PC-3 (cell line): Measurements from ENCODE around the gene VAV3. TPM values are rescaled to one million over a fixed set of nuclear protein-coding genes. Genes with fewer than 3 reads are reported as not detected.

Experiments
- ATAC-seq: fragments of 200-7000 bp; cut with Tn5 transposase; 2 replicates; pipeline ENCODE4 v1.9.1; 2020; ENCODE audit warnings: mild to moderate bottlenecking, moderate library complexity
- BruUV-seq: library from RNA; stranded (reverse); fragments of 400-500 nt; replicated peaks from 2 replicates; lab custom pipeline; 2021; lab: Mats Ljungman, UMichigan
- CTCF ChIA-PET: fragments of 300-600 bp; sonication (Branson Sonifier 250); formaldehyde crosslinking; loops from one replicate; lab custom pipeline; 2022; ENCODE audit warnings: antibody characterized with exemption; lab: Charles Lee
- POLR2A ChIA-PET: fragments of 300-600 bp; sonication (Branson Sonifier 250); formaldehyde crosslinking; loops from one replicate; lab custom pipeline; 2022; ENCODE audit warnings: antibody characterized with exemption; ENCODE audit not compliant: unreplicated experiment; lab: Charles Lee
- DNase-seq: peaks from one replicate; pipeline ENCODE4 v3.0.0-alpha.2; 2015
- H2AFZ ChIP-seq: fragments of 300-600 bp; sonication (generic); 2 replicates; pipeline ENCODE4 v1.6.0; 2016; ENCODE audit warnings: antibody characterized with exemption, low read length
- H3F3A ChIP-seq: fragments of 300-600 bp; sonication (generic); one replicate; pipeline ENCODE4 v1.6.0; 2017; ENCODE audit warnings: antibody characterized with exemption, low read length, control low read depth, mild to moderate bottlenecking; ENCODE audit not compliant: unreplicated experiment
- H3K27ac ChIP-seq: fragments of 300-600 bp; sonication (generic); 2 replicates; pipeline ENCODE4 v1.5.1; 2016; ENCODE audit warnings: mild to moderate bottlenecking, low read length
- H3K27me3 ChIP-seq: fragments of 300-600 bp; sonication (generic); 2 replicates; pipeline ENCODE4 v1.6.1; 2016; ENCODE audit warnings: low read length, mixed read lengths
- H3K36me3 ChIP-seq: fragments of 300-600 bp; sonication (generic); 2 replicates; pipeline ENCODE4 v1.6.1; 2016; ENCODE audit warnings: low read depth, mixed run types, low read length, mixed read lengths
- H3K4me1 ChIP-seq: fragments of 300-600 bp; sonication (generic); 2 replicates; pipeline ENCODE4 v1.5.1; 2016; ENCODE audit warnings: low read length; ENCODE audit not compliant: insufficient read depth
- H3K4me2 ChIP-seq: fragments of 300-600 bp; sonication (generic); 2 replicates; pipeline ENCODE4 v1.6.0; 2016; ENCODE audit warnings: low read length
- H3K4me3 ChIP-seq: fragments of 300-600 bp; sonication (generic); 2 replicates; pipeline ENCODE4 v1.5.1; 2016; ENCODE audit warnings: mild to moderate bottlenecking, low read length, mixed read lengths
- H3K79me2 ChIP-seq: fragments of 300-600 bp; sonication (generic); 2 replicates; pipeline ENCODE4 v1.6.1; 2017; ENCODE audit warnings: low read length, mixed read lengths
- H3K9ac ChIP-seq: fragments of 300-600 bp; sonication (generic); 2 replicates; pipeline ENCODE4 v1.6.0; 2016; ENCODE audit warnings: mild to moderate bottlenecking, low read length
- H3K9me2 ChIP-seq: fragments of 300-600 bp; sonication (generic); replicated peaks from 2 replicates; pipeline ENCODE4 v1.6.1; 2016; ENCODE audit warnings: mixed run types, low read length, mixed read lengths
- H3K9me3 ChIP-seq: fragments of 300-600 bp; sonication (generic); 2 replicates; pipeline ENCODE4 v1.6.1; 2016; ENCODE audit warnings: low read length, mixed read lengths
- H4K20me1 ChIP-seq: fragments of 300-600 bp; sonication (generic); 2 replicates; pipeline ENCODE4 v1.6.1; 2016; ENCODE audit warnings: low read length, mixed read lengths
- CTCF ChIP-seq: fragments of 300-600 bp; sonication (generic); conservative IDR thresholded peaks from 2 replicates; pipeline ENCODE4 v1.5.1; 2017; ENCODE audit warnings: antibody characterized with exemption, low read depth, mild to moderate bottlenecking, low read length
- EZH2 ChIP-seq: fragments of 300-600 bp; sonication (generic); IDR thresholded peaks from one replicate; pipeline ENCODE4 v1.6.1; 2017; ENCODE audit warnings: antibody characterized with exemption, mild to moderate bottlenecking, low read length; ENCODE audit not compliant: unreplicated experiment
- EZH2phosphoT487 ChIP-seq: fragments of 300-600 bp; sonication (generic); IDR thresholded peaks from 2 replicates; pipeline ENCODE4 v1.6.1; 2018; ENCODE audit warnings: mild to moderate bottlenecking, antibody characterized with exemption, low read length, borderline replicate concordance
- intact Hi-C: fragments of 100-400 bp; cut with micrococcal nuclease; formaldehyde crosslinking; loops from 2 replicates; pipeline ENCODE4 v1.9.0; 2023
- total RNA-seq: library from RNA; depleted of rRNA; stranded (reverse); fragments of >200 nt; gene quantifications from 2 replicates; pipeline ENCODE4 v1.2.3, GENCODE V29; 2014

The VAV3 gene
- total RNA-seq, 1 experiment from 2014 or later = 0.73 TPM

- DNase-seq = no peak
- H3K9me3 ChIP-seq = no peaks in the 10 kb centered on the region
- ATAC-seq = no peak
- no peaks in the 10 kb centered on the region for H4K20me1 ChIP-seq
- H3K4me3 ChIP-seq = no peak overlapping the region
- no peak overlapping the region for H3K4me2 ChIP-seq
- ChIA-PET POLR2A (no interaction called here), CTCF (no interaction called here)
- no peak overlapping the region for H2AFZ ChIP-seq
- no peak overlapping the region for H3K27ac ChIP-seq
- BruUV-seq = no TSS peak
- H3K27me3 ChIP-seq = no peaks in the 10 kb centered on the region
- H3K79me2 ChIP-seq = no peaks in the 10 kb centered on the region
- H3K9ac ChIP-seq = no peak overlapping the region
- H3F3A ChIP-seq = no peaks in the 10 kb centered on the region
- no peaks in the 10 kb centered on the region for H3K36me3 ChIP-seq
- intact Hi-C loops = loop anchor here (5.0 kb wide), 2 partner anchors 249 to 974 kb away; no protein-coding TSS in a partner anchor
- TF ChIP-seq CTCF (no peak), EZH2 (no peak), EZH2phosphoT487 (no peak)
- H3K9me2 ChIP-seq = no peaks in the 10 kb centered on the region
- peaks cover 14% of the 10 kb centered on the region for H3K4me1 ChIP-seq
Measured at GRCh38 chr1:107526524-107527198, 438.3 kb downstream of the VAV3 start.

GRCh38 chr1:107525961-107526360 is 439.0 kb downstream of the VAV3 start:
- no peak overlapping the region for H2AFZ ChIP-seq
- H3K27me3 ChIP-seq = no peaks in the 10 kb centered on the region
- H3K36me3 ChIP-seq = no peaks in the 10 kb centered on the region
- peaks cover 7% of the 10 kb centered on the region; the same call in 1 of the 2 replicates for H3K4me1 ChIP-seq
- H3K4me2 ChIP-seq = no peak overlapping the region
- no peak overlapping the region for H3K4me3 ChIP-seq
- ChIA-PET POLR2A (no interaction called here), CTCF (no interaction called here)
- no peaks in the 10 kb centered on the region for H3K9me3 ChIP-seq
- no peak for DNase-seq
- no peak for ATAC-seq
- H3K27ac ChIP-seq = no peak overlapping the region
- H3K9ac ChIP-seq = no peak overlapping the region
- no peaks in the 10 kb centered on the region for H3K79me2 ChIP-seq
- no peaks in the 10 kb centered on the region for H3F3A ChIP-seq
- no peaks in the 10 kb centered on the region for H4K20me1 ChIP-seq
- no TSS peak for BruUV-seq
- no peaks in the 10 kb centered on the region for H3K9me2 ChIP-seq
- intact Hi-C loops = loop anchor here (5.0 kb wide), 2 partner anchors 249 to 974 kb away; no protein-coding TSS in a partner anchor
- TF ChIP-seq EZH2 (no peak), CTCF (no peak), EZH2phosphoT487 (no peak)

GRCh38 chr1:107525145-107525544 is 439.8 kb downstream of the VAV3 start:
- Histone ChIP-seq H4K20me1 (no peaks in the 10 kb centered on the region), H3F3A (no peaks in the 10 kb centered on the region), H2AFZ (no peak overlapping the region), H3K4me1 (peaks cover 6% of the 10 kb centered on the region; the same call in 1 of the 2 replicates), H3K79me2 (no peaks in the 10 kb centered on the region), H3K27ac (no peak overlapping the region), H3K4me2 (no peak overlapping the region), H3K9me3 (no peaks in the 10 kb centered on the region), H3K4me3 (no peak overlapping the region), H3K9ac (no peak overlapping the region), H3K36me3 (no peaks in the 10 kb centered on the region), H3K27me3 (no peaks in the 10 kb centered on the region), H3K9me2 (no peaks in the 10 kb centered on the region)
- TF ChIP-seq CTCF = no peak
- no peak for TF ChIP-seq EZH2phosphoT487
- no peak for TF ChIP-seq EZH2
- no peak for ATAC-seq
- BruUV-seq = no TSS peak
- POLR2A ChIA-PET = no interaction called here
- CTCF ChIA-PET = no interaction called here
- DNase-seq = peak; percentile 25
- intact Hi-C loops = loop anchor here (5.0 kb wide), 2 partner anchors 248 to 973 kb away; no protein-coding TSS in a partner anchor
